ENCODE results near the gene BRD4.

DNA sequence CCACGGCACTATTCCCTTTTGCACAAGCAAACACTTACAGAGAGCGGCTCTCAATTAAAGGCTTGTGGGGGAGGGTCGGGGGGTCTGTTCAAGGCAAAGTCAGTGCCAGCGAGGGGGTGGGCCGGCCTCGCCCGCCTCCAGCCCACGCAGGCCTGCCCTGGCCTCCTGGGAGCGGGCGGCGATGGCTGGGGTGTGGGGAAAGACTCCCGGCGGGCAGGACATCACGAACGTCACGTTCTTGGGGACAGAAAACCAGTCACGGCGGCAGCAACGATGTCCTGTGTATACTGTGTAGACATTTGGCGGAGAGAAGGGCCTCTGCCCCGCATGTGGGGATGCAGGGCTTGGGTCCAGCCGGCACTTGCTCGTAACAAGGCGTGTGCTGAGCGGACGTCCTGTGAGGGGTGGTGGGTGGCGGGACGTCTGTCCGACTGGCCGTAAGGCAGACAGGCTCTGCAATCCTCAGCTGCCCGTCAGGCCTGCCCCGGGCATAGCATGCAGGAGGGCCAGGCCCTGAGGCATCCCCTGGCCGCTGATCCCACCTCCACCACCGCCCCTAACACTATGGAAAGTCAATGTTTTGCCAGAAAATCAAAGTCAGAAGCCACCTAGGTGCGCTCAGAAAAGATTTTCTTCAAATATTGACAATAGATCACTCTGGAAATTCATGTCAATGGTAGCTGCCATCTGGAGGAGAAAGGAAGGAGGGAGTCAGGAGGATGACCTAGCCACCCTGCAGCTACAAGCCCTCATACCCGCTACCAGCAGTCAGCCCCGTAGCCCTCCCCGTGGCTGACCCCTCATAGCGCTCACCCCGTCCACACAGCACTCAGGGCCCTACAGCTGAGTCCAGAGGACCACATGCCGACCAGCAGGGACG, 94.3 kb downstream of the BRD4 start:
- TF ChIP-seq, protein P1, sequence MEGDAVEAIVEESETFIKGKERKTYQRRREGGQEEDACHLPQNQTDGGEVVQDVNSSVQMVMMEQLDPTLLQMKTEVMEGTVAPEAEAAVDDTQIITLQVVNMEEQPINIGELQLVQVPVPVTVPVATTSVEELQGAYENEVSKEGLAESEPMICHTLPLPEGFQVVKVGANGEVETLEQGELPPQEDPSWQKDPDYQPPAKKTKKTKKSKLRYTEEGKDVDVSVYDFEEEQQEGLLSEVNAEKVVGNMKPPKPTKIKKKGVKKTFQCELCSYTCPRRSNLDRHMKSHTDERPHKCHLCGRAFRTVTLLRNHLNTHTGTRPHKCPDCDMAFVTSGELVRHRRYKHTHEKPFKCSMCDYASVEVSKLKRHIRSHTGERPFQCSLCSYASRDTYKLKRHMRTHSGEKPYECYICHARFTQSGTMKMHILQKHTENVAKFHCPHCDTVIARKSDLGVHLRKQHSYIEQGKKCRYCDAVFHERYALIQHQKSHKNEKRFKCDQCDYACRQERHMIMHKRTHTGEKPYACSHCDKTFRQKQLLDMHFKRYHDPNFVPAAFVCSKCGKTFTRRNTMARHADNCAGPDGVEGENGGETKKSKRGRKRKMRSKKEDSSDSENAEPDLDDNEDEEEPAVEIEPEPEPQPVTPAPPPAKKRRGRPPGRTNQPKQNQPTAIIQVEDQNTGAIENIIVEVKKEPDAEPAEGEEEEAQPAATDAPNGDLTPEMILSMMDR (IDR thresholded peaks at IDR 0.05; ENCODE audit: borderline replicate concordance, extremely low read depth, low read length, poor library complexity, severe bottlenecking) = no peak
- TF ChIP-seq EZH2 (IDR thresholded peaks at IDR 0.05; ENCODE audit: borderline replicate concordance, low read depth, low read length, severe bottlenecking) = no peak

Measured in DND-41 (cell line).